Activated naive CD4-positive, alpha-beta T cell treated with anti-CD3 and anti-CD28 coated beads, Interleukin-2, amount 50 U/mL, for 72 hours (primary cell): ENCODE data around the gene PLEKHA8. TPM values are rescaled to one million over a fixed set of nuclear protein-coding genes. Genes with fewer than 3 reads are reported as not detected.
A peak's percentile ranks its signal among the peaks of the same experiment; 100 is the strongest.
"Not testable (repeated sequence)": the region's sequence is repeated elsewhere in the genome, so short reads cannot be mapped to it uniquely, and the experiment has no call there.

Experiments used
- ATAC-seq, 2 donors: fragments of 150-1000 bp; cut with Tn5 transposase; 2 replicates each; pipeline ENCODE4 v1.10.0; 2021; ENCODE audit warnings: mild to moderate bottlenecking in 2 of 2, moderate library complexity in 2 of 2
- DNase-seq, 2 donors: peaks; one replicate each; pipeline ENCODE4 v3.0.0; 2021 to 2022; ENCODE audit warnings: low spot score in 2 of 2
- H3K27ac Mint-ChIP-seq, 2 donors: one replicate each; pipeline ENCODE4 v1.8.0; 2022; ENCODE audit warnings: mild to moderate bottlenecking in 2 of 2, mixed read lengths in 2 of 2
- H3K36me3 Mint-ChIP-seq, 2 donors: one replicate each; pipeline ENCODE4 v1.8.0; 2022; ENCODE audit warnings: mixed read lengths in 2 of 2
- H3K9me3 Mint-ChIP-seq, 2 donors: one replicate each; pipeline ENCODE4 v1.8.0; 2022; ENCODE audit warnings: mixed read lengths in 2 of 2
- total RNA-seq, 2 donors: library from RNA; stranded (reverse); gene quantifications; one replicate each; pipeline ENCODE4 v1.2.3, GENCODE V29; 2022

PLEKHA8 gene
- total RNA-seq, 2 donors from 2014 or later: 10.2 to 20.1 TPM

DNA sequence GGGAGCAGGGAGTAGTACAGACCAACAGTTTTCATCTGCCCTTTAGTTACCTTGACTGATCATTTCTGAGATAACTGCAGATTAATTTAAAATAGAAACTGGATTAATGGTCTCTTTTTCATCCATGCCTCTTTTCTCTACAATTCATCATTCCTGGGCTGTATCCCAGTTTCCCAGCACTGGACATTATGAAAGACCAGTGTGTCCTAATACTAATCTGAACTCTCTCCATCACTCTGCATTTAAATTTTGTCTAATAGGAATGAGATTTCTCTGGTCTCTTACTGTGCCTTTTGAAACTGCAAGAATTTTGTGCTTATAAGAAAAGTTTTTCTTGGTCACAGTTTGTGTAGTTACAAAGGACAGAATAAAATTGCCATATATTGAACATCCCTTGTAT, 12.7 kb downstream of the PLEKHA8 start:
- Mint-ChIP-seq H3K36me3 (peaks cover 0 to 5% of the 10 kb centered on the region in 2 donors), H3K27ac (no peak overlapping the region), H3K9me3 (no peaks in the 10 kb centered on the region)
- ATAC-seq (no peak), DNase-seq (no peak)

DNA sequence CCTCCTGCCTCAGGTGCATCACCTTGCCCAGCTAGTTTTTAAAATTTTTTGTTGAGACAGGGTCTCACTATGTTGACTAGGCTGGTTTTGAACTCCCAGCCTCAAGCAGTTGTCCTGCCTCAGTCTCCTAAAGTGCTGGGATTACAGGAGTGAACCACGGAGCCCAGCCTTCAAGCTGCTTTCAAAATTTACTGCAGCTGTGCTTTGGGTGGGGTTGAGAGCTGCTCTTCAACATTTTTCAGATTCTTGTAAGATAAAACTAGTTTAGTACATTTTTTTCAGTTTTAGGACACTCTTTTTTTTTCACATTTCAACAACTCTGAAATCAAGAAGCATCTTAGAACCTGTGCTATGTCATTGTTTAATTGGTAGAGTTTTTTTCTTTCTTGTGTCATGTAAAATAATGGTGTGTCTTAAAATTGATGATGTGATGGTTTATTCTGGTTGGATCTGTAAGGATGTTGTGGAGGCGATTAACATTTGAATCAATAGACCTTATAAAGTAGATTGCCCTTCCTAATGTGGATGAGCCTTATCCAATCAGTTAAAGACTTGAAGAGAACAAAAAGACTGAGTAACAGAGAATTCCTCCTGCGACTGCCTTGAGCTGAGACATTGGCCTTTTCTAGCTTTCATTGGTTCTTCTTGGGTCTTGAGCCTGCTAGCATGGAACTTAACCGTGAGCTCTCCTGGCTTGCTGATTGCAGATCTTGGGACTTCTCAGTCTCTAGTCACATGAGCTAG, 13.5 kb downstream of the PLEKHA8 start:
- no peaks in the 10 kb centered on the region for H3K9me3 Mint-ChIP-seq
- DNase-seq (no peak), ATAC-seq (no peak)
- H3K27ac Mint-ChIP-seq: no peak overlapping the region
- peaks cover 0 to 10% of the 10 kb centered on the region in 2 donors for H3K36me3 Mint-ChIP-seq

GRCh38 chr7:30046127-30046770, 18.0 kb downstream of the PLEKHA8 start:
- H3K27ac Mint-ChIP-seq: no peak overlapping the region

DNA sequence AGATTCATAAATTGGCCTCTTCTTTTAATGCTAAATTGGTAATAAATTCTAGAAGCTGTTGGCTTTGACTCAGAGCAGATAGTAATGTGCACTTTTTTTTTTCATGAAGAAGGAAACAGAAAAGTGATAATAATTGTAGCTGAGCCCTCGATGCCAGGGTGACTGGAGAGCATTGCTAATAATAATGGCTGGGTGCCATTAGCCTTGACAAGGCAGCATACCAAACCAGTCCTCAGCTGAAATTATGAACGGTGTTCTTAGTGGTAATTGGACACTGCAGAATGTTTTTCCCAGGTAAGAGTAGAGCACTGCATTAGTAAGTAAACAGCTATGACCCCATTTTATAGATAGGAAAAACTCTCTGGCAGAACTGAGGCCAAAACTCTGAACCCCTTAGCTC, 18.9 kb downstream of the PLEKHA8 start:
- H3K9me3 Mint-ChIP-seq: no peaks in the 10 kb centered on the region
- no peak overlapping the region for H3K27ac Mint-ChIP-seq
- H3K36me3 Mint-ChIP-seq: peaks cover 2 to 13% of the 10 kb centered on the region in 2 donors

More at GRCh38 chr7:30046127-30046770, 18.0 kb downstream of the PLEKHA8 start:
- ATAC-seq (no peak), DNase-seq (no peak)
- Mint-ChIP-seq H3K9me3 (no peaks in the 10 kb centered on the region), H3K36me3 (peaks cover 0 to 13% of the 10 kb centered on the region in 2 donors)

DNA sequence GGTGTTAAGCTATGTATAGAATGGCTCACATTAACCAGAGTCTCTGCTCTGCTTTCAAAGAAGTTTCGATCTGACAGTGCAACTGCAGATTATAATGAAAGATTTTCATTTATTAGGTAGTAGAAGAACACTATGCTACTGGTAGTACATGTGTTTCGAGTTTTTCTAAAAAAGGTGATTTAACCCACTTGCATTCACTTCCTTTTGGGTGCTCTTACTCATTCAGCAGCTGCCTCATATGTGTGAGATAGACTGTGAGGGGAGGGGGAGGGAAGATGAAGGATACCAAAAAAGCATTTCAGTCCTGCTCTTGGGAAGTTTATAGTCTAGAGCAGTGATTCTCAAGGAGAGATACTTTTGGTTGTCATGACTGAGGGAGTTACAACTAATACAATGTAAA, 20.4 kb downstream of the PLEKHA8 start:
- Mint-ChIP-seq H3K36me3 (peaks cover 11 to 13% of the 10 kb centered on the region in 2 donors), H3K9me3 (no peaks in the 10 kb centered on the region), H3K27ac (no peak overlapping the region)
- DNase-seq (no peak), ATAC-seq (no peak)

More for the DNA sequence above, 18.9 kb downstream of the PLEKHA8 start:
- DNase-seq (no peak), ATAC-seq (no peak)

- peaks cover 11 to 13% of the 10 kb centered on the region in 2 donors for H3K36me3 Mint-ChIP-seq
- H3K9me3 Mint-ChIP-seq: no peaks in the 10 kb centered on the region
- no peak overlapping the region for H3K27ac Mint-ChIP-seq
- DNase-seq: no peak
- no peak for ATAC-seq
Observed at GRCh38 chr7:30049173-30049572, 21.0 kb downstream of the PLEKHA8 start.

DNA sequence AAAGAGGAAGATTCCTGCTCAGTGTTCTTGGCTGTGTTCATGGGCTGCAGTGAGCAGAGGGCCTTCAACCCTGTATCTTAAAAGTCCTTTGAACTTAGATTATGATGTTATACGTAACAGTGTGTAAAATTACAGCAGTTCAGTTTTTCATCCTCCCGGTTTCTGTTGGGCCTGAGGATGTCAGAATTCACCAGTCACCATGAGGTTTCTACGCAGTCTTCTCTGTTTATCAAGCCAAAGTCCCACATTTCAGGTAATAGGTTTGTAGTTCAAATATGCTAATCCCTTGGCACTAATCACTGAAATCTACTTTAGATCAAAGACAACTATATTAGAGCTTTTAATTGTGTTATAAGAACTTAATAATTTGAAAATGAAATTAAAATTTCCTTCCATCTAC, 24.9 kb downstream of the PLEKHA8 start:
- Mint-ChIP-seq H3K9me3 (no peaks in the 10 kb centered on the region), H3K27ac (no peak overlapping the region), H3K36me3 (peaks cover 0 to 13% of the 10 kb centered on the region in 2 donors)
- DNase-seq (no peak), ATAC-seq (no peak)

GRCh38 chr7:30057741-30058140, 29.5 kb downstream of the PLEKHA8 start:
- Mint-ChIP-seq H3K9me3 (no peaks in the 10 kb centered on the region), H3K27ac (no peak overlapping the region), H3K36me3 (peaks cover 0 to 9% of the 10 kb centered on the region in 2 donors)
- ATAC-seq (no peak), DNase-seq (no peak)

GRCh38 chr7:30061786-30062185, 33.6 kb downstream of the PLEKHA8 start:
- ATAC-seq: peak; percentile 66 to 70
- H3K9me3 Mint-ChIP-seq, H3K36me3 Mint-ChIP-seq, H3K27ac Mint-ChIP-seq: not testable (repeated sequence)
- peak in 1 of 2 donors; percentile 8 for DNase-seq

- DNase-seq: no peak
- no peak overlapping the region for H3K27ac Mint-ChIP-seq
- no peaks in the 10 kb centered on the region for H3K9me3 Mint-ChIP-seq
- ATAC-seq: peak; percentile 40 to 50
- peaks cover under 1 to 6% of the 10 kb centered on the region in 2 donors for H3K36me3 Mint-ChIP-seq
Observed at GRCh38 chr7:30062587-30062986, 34.4 kb downstream of the PLEKHA8 start.

- ATAC-seq (no peak), DNase-seq (no peak)
- Mint-ChIP-seq H3K9me3 (no peaks in the 10 kb centered on the region), H3K27ac (no peak overlapping the region), H3K36me3 (peaks cover 0 to 4% of the 10 kb centered on the region in 2 donors)
Observed at GRCh38 chr7:30065746-30066145, 37.5 kb downstream of the PLEKHA8 start.

- Mint-ChIP-seq H3K27ac (no peak overlapping the region), H3K9me3 (no peaks in the 10 kb centered on the region), H3K36me3 (peaks cover 0 to 4% of the 10 kb centered on the region in 2 donors)
- DNase-seq: no peak
- no peak for ATAC-seq
Observed at GRCh38 chr7:30066687-30067086, 38.5 kb downstream of the PLEKHA8 start.

DNA sequence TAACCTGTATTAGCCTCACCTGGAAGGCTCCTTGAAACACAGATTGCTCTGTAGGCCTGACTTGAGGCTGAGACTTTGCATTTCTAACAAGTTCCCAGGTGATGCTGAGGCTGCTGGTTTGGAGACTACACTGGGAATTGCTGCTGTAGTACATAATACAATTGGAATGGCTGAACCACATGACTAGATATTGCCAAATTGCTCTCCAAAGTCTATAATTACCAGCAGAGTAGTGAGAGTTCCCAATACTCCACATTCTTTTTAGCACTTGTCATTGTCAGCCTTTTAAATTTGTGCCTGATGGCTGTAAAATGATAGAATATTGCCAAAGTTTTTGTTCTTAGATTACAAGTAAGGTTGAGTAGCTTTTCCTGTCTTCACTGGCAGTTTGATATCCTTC, 39.9 kb downstream of the PLEKHA8 start:
- Mint-ChIP-seq H3K36me3 (peaks cover 0 to 4% of the 10 kb centered on the region in 2 donors), H3K9me3 (no peaks in the 10 kb centered on the region), H3K27ac (no peak overlapping the region)
- DNase-seq: no peak
- no peak for ATAC-seq

DNA sequence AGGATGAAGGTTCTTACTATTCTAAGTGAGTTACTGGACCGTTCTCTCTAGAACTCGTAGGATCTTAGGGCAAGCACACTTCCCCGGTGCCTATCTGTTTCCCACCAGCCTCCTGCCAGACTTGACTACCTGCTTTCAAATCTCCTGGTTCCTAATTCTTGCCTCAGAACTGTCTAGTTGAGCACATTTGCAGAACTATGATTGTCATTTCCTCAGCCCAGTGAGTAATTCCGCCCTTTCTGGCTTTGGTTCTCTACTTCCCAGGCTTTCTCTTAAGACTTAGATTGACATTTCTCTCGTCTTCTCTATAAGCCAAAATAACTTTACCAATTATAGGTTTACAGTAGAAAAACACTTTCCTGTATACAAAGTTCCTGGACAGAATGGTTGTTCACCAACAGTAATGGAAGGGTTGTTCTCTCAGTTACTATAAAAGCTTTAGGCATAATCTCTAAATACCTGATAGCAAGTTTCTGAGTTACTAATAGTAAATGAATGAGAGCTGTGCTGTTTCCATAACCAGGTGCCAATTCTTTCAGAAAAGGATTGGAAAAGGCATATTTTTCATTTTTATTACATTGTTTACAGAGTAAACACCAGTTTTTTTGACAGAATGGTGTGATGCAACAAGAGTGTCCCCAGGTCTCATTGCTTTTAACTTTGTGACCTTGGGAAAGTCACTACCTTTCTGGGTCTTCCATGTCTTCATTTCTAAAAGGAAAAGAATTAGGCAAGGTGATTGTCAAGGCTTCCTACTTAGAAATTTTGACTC, 41.1 kb downstream of the PLEKHA8 start:
- ATAC-seq: no peak
- Mint-ChIP-seq H3K36me3 (peaks cover 0 to 4% of the 10 kb centered on the region in 2 donors), H3K9me3 (no peaks in the 10 kb centered on the region), H3K27ac (no peak overlapping the region)
- DNase-seq: no peak

DNA sequence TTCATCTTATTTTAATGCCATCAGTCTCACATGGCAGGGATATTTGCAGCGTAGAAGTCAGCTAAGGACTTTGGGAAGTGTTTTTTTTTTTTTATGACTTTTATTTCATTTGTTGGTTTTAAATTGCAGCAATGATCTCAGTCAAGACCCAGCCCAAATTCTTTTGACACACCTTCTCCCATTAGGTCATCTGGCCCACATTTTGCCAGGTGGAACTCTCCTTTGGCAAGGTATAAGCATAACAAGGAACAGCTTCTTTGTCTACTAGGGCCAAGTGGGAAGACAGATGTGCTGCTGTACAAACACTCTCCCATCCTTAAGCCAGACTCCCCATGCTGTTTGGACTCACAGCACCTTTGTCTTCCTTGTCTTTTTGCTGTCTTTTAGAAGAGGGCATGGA, 41.8 kb downstream of the PLEKHA8 start:
- DNase-seq (no peak), ATAC-seq (no peak)
- H3K9me3 Mint-ChIP-seq: no peaks in the 10 kb centered on the region
- H3K36me3 Mint-ChIP-seq: peaks cover 0 to 4% of the 10 kb centered on the region in 2 donors
- no peak overlapping the region for H3K27ac Mint-ChIP-seq

GRCh38 chr7:30072735-30073134, 44.5 kb downstream of the PLEKHA8 start:
- H3K36me3 Mint-ChIP-seq: peaks cover 0 to 2% of the 10 kb centered on the region in 2 donors
- DNase-seq: no peak
- no peak for ATAC-seq
- H3K9me3 Mint-ChIP-seq: no peaks in the 10 kb centered on the region
- H3K27ac Mint-ChIP-seq: no peak overlapping the region

- ATAC-seq (no peak), DNase-seq (no peak)
- Mint-ChIP-seq H3K27ac (no peak overlapping the region), H3K9me3 (no peaks in the 10 kb centered on the region), H3K36me3 (peaks cover 0 to 4% of the 10 kb centered on the region in 2 donors)
Observed at GRCh38 chr7:30074422-30075030, 46.3 kb downstream of the PLEKHA8 start.
